Middle frontal gyrus (tissue), 1 donor: ENCODE data around the gene MAGI2.
A peak's percentile ranks its signal among the peaks of the same experiment; 100 is the strongest.

Experiments
- DNase-seq: peaks from one replicate; pipeline ENCODE4 v3.0.0-alpha.2; 2015; ENCODE audit warnings: low spot score; ENCODE audit errors: extremely low spot score

The MAGI2 gene

DNA sequence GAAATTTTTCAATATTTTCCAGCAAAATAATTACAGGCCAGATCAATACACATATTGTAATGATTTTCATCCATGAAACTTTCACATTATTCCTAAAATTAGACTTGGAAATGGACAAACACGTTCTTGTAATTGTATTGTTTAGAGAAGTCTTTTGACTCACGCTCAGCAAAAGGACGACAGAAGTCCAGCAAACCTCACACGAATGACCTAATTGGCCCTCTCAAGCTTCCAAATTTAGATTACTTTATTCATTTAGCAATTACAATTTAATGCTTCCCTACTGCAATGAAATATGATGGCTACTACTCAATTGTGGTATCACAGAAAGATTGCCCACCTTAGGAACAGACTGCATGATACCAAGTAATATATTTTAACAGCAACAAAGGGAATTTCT is 702.2 kb downstream of the MAGI2 start:
- DNase-seq = no peak

DNA sequence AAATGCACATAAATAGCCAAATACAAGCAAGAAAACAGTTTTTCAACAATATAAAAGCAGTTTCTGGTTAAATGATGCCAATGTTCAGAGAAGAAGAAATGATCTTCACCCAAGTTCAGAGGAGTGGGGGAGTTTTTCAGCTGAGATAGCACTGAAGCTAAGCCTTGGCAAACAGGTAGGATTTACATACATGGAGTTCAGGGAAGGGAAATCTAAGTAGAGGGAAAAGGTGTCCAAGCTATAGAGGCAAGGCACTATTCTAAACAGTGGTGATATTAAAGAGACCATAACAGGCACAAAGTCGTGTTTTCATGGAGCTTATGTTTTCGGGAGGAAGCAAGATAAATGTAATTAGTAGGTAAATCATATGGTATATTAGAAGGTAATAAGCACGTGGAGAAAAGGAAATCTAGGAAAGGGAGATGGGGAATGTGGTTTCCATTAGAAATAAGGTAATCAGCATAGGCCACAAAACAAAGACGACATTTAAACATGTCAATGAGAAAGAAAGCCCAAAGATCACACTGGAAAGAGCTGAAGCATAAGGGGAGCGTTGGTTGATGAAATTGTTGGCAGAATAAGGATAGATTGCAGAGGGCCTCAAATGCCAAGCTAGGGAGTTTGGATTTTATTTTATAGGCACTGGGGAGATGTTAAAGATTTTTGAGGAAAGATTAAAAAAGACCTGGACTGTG is 704.3 kb downstream of the MAGI2 start:
- no peak for DNase-seq

DNA sequence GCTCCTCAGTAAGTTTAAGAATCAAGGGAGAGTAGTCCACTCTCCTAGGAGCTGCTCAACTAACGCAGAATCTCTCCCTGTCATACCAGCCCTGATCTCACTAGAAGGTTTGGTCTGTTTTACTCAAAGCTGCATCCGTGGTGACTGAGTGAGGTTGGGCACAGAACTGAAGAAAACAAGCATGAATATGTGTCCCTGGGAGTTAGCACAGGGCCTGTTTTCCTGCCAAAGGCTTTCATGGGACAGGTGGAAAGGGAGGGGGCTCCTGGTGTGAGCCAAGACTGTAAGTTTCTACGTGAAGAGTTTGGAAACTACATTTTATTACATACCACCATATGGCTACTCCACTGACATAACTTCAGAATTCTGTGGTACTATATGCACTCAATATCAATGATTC is 705.9 kb downstream of the MAGI2 start:
- no peak for DNase-seq

DNA sequence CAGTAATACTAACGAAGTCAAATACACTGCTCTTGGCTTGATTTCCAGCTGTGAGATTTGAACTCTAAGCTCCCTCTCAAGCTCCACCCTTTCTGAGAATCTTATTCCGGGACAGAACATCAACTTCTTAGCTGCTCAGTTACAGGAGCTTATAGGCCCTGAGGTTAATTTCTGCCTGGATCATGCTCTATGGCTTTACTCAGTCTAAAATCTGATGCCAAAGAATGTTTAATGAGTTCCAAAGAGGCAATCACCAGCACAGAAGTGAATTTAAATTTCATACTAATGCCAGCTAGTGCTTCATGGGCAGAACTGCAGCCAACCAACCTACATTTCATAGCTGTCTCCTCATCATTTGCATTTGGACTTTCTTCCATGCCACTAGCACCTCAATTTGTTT is 707.2 kb downstream of the MAGI2 start:
- DNase-seq = no peak

DNA sequence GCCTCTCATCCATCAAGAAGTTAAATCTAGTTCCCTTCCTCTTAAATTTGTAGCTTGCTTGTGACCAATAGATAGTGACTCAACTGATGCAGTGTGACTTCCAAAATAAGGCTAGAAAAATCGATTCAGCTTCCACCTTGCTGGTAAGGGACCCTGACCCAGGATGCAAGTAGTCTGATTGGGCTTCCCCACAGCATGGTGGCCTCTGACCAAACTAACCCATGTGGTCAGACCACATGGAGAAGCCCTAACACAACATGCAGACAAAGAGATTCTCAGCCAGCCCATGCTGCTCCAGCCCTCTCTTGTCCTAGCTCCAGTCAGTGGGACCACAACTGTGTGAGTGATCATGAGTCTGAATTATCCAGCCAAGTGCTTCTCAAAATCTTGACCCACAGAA is 710.8 kb downstream of the MAGI2 start:
- no peak for DNase-seq

DNA sequence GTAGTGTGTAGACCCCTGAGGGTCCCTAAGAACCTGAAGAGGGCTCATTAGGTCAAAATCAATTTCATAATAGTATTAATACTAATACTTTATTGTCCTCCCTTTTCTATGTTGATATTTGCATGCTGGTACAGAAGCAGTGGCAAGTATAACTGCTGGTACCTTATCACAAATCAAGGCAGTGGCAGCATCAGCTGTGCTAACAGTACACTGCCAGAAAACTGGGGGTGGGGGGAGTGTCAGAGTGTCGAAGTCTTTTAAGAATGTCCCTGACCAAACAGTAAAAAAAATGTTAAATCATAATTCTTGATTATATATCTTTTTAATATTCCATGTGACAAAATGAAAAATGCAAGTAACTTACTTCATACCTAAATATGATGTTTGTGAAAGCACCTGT is 716.9 kb downstream of the MAGI2 start:
- DNase-seq = no peak

DNA sequence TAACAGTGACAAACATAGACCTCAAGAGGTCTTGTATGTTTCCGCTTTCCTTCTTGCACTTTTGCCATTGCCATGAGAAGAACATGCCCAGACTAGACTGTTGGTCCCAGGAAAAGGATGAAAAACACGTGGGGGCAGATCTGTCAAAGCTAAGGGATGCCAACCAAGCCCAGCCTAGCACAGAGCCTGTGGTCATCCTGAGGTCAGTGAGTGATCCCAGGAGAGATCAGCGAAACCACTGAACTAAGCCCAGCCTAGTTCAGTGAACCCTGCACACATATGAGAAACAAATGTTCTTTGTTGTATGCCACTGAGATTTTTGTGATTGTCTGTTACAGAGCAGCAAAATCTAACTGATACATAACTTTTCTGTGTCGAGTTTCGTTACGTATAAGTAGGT is 718.8 kb downstream of the MAGI2 start:
- DNase-seq = no peak

DNA sequence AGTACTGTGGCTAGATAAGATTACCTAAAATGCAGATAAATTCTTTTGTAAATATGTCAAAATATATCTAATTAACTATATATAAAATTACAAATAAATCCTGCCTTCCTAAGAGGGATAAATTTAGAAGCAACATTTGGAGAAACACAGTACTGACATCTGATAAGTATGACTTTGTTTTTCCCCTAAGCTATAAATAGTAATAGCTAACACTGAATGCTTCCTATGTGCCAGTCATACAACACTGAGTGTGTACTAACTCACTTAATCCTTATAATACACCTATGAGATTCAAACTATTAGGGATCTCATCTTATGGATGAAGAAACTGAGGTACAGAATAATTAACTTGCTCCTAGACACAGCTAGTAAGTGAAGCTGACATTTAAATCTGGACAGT is 733.4 kb downstream of the MAGI2 start:
- no peak for DNase-seq

DNA sequence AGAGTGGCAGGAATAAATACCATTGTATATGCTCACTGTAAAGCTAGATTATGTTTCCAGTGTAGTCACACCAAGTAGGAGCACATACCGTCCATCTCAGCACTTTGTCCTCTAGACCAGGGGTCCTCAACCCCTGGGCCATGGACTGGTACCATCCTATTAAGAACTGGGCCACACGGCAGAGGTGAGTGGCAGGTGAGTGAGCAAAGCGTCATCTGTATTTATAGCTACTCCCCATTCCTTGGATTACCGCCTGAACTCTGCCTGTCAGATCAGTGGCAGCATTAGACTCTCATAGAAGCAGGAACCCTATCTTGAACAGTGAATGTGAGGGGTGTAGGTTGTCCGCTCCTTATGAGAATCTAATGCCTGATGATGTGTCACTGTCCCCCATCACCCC is 735.3 kb downstream of the MAGI2 start:
- DNase-seq = no peak

DNA sequence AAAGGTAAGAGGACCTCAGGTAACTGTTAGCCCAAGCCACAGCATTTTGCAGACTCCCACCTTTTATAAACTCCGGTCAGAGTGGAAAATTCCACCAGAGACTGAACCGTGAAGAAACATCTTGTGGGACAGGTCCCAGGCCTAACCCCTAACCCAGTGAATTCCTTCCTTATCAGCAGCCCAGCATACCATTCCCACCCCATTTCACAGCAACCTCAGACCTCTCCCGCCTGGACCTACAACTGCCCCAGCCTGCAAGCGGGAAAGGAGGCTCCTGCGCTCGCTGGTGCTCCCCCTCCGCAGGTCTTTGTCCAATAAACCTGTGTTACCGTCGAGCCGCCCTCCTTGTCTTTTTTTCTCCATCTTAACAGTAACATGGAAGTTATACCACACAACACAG is 736.6 kb downstream of the MAGI2 start:
- no peak for DNase-seq

DNA sequence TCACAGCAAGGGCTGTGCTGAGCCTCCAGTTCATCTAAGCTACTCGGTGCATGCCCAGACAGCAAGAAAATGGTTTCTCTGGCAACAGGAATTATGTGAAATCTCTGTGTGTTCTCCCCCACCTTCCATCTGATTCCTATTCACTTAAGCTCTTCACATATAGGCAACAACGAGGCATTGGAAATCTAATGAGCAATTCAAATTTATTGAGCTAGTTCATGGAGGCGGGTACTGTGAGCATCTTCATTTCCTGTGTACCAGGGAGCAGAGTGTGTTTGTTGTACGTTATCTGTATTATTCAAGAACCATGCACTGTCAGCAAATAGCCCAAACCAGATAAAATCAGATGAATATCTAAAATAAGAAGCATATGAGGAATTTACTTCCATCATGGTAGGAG is 739.1 kb downstream of the MAGI2 start:
- DNase-seq = no peak

DNA sequence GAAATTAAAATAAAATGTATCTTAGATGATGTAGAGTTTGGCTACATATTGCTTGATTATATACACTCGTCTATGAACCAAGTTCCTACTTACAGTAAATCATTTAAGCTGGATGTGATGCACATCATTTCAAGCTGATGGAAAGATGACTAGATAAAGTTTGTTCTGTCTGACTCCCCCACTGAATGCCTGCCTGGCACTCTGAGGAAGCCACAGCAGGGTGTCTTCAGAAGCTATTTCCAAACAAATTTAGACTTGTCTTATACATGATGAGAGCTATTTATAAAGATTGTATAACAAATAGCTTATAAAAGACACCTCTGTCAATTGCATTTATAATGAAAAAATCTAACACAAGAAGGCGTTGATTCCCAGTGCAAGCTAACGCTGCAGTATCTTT is 741.4 kb downstream of the MAGI2 start:
- no peak for DNase-seq

DNA sequence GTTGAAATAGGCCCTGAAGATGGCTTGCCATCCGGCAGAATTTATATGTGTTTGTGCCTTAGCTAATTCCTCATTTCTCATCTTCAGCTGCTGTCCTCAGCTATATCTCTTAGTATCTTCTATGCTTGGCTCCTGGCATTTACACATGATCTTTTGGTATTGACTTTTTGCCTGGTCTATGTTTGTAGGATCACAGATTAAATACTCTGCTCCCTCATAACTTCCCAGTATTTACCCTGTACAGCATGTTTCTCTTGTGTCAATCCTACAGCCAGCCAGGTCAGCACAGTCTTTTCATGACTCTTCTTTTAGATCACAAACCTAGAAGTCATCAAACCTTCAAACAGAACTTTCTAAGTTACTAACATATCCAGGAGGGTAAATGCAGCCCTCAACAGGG is 743.8 kb downstream of the MAGI2 start:
- no peak for DNase-seq

DNA sequence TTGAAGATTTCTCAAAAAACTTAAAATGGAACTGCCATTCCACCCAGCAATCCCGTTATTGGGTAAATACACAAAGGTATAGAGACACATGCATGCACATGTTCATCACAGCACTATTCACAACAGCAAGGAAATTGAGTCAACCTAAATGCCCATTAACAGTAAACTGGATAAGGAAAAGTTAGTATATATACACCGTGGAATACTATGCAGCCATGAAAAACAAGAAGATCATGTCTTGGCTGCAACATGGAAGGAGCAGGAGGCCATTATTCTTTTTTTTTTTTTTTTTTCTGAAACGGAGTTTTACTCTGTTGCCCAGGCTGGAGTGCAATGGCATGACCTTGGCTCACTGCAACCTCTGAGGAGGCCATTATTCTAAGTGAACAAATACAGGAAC is 749.0 kb downstream of the MAGI2 start:
- no peak for DNase-seq

DNA sequence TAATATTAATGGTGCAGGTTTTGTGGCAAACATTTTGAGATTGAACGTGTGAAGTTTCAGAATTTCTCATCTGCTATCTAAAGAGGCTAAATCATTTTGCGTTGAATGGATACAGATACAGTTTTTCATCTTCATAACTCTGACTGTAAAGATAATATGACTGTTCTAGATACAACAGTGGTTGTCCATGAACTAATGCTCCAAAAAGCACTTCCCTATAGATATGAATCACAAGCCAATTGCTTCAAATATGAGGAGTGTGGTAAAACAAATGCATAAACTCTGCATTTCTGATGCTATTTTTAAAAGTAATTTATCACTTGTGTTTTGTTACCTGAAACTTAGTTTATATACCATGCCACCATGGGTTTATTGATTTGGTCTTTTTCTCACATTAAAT is 750.1 kb downstream of the MAGI2 start:
- DNase-seq = no peak

DNA sequence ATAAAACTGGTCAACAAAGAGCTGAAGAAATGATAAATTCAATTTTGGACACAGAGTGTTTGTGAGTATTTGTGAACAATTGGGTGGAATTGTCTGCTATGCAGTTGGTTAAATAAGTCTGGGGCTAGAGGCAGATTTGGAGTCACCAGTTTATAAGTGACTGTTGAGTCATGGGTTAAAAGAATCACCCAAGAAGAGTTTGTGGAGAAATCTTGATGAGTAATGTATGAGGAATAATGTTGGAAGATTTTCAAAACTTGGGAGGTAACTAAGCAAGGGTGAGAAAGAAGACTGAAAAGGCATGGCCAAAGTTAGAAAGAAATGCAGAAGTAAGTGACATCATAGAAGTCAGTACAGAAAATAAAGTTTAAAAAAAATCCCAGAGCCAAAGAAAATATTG is 750.7 kb downstream of the MAGI2 start:
- DNase-seq = peak; percentile 37

DNA sequence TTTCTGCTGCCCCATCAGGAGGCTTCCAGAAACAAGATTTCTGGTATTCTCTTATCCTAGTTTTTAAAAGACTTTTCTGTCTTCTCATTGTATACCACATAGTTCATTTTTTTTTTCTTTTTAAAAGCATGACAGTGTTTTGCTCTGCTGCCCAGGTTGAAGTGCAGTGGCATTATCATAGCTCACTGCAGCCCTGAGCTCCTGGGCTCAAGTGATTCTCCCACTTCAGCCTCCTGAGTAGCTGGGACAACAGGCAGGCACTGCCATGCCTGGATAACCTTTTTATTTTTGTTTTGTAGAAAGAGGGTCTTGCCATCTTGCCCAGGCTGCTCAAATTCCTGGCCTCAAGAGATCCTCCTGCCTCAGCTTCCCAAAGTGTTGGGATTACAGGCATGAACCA is 757.6 kb downstream of the MAGI2 start:
- no peak for DNase-seq

DNA sequence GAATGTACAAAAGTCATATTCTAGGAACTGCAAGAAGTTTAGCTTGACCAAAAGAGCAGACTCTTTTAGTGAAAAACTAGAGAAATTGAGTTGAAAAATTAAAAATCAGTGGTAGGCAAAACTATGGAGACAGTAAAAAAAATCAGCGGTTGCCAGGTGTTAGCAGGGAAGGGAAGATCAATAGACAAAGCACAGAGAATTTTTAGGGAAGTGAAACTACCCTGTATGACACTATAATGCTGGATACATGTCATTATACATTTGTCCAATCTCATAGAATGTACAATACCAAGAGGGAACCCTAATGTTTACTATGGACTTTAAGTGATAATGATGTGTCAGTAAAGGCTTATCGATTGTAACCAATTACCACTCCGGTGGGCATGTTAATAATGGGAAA is 761.9 kb downstream of the MAGI2 start:
- DNase-seq = no peak

DNA sequence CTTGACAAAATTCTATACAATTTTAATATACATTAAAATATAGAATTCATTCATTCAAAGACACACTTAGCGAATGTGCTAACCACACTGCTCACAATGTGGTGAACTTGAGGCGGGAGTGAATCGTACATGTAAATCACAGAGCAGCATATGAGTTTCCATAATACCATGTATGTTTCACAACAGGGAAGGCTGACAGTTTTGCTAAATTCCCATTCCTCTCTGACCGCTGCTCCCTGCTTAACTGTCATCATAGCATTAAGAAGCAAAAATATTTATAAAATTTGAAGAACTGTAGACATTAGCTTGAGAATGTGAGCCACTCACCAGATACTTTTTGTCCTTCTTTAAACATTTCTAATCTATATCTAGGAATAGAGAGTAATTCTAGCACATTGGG is 763.3 kb downstream of the MAGI2 start:
- no peak for DNase-seq

DNA sequence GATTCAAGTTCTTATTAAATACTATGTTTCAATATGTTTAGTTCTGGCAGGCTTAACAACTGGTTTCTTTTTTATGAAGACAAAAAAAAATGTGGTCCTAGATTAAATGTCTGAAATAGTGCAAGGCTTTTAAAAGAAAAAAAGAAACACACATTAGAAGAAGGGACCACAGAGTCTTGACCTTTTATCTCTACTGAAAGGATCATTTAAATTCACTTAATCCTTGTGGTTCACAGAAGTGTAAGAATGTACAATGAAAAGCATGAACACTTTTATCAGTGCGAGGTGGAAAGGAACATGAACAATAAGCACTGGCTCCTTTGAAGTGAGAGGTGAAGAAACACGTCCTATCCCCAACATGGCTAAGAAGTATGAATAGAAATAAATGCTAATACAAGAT is 765.1 kb downstream of the MAGI2 start:
- DNase-seq = no peak

DNA sequence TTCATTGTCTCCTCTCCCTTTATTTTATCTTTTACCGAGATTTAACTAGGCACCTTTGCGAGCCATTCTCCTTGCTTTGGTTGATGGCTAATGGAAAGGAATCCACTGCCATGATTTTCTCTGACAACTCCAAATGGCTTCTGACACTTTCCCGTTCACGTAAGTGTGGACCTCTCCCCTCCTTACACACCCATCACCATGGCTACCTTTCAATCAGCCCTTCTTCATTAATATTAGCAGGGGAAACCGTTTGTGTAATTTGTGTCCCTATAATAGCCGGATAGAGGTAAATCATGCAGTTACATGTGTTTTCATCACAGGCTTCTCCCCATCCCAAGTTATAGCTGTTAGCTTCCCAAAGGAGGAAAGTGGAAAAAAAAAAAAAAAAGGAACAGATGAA is 767.3 kb downstream of the MAGI2 start:
- DNase-seq = no peak

DNA sequence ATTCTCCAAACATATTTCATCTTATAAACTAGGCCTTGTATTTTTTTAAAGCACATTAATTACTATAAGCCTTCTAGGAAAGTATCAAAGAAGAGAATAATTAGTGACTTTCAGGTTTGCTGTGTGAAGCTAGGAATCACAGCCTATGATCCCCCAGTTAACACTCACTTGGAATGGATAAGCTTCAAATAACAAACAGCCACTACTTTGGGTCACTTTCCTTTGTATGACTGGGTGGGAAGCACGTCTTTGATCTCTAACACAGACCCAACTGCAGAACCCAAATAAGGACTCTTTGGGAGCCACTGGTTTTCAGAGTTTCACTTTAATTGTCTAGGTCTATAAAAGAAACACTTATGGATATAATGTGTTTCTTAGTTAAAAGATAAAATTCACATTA is 769.3 kb downstream of the MAGI2 start:
- DNase-seq = no peak

DNA sequence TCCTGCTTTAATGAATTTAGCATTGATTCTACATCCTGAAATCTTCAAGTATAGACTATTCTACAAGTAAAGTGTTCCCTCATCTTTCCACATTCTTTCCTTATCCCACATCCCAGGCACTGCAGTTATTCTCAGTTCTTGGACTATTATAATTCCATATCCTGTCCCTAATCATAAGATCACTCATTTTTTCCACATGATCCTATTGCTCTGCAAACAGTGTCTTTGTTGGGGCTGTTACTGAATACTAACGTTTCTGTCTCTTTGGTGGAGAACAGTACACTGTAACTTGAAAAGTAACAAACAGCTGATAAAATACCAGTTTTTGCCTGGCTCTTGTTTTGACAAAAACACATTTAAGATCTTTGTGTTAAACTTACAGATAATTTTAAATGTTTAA is 769.9 kb downstream of the MAGI2 start:
- DNase-seq = no peak
